ENCODE data around the gene SEC61G. TPM values are rescaled to one million over a fixed set of nuclear protein-coding genes. Genes with fewer than 3 reads are reported as not detected.

Gene SEC61G
- total RNA-seq, 2 experiments from 2014 or later, result 88.7 to 146 TPM

DNA sequence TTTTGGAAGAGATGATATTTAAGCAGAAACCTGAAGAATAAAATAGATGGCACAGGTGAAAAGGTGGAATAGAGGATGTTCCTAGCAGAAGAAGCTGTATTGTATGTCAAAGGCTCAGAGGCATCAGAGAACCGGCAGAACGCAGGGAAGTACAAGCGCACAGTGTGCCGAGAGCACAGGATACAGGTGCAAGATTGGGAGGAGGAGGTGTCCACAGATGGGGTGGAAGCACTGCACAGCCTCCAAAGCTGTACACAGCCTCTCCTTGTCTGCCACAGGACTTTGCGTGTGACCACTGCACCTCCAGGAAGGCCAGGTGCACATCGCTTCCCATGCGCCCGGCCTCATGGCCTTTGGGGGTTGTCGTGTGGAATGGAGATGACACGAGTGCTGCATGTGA, 23.3 kb upstream of the SEC61G start:
- Histone ChIP-seq H3K4me3 (ENCODE audit: low read depth, low read length, poor library complexity, severe bottlenecking) (no peak overlapping the region), H3K36me3 (ENCODE audit: insufficient read depth, low read length) (no peaks in the 10 kb centered on the region), H3K27ac (ENCODE audit: low read depth, low read length, poor library complexity, severe bottlenecking) (no peak overlapping the region), H3K79me2 (ENCODE audit: insufficient read depth, low read depth, low read length) (no peaks in the 10 kb centered on the region), H3K4me1 (ENCODE audit: insufficient read depth, low read length, poor library complexity, severe bottlenecking) (no peaks in the 10 kb centered on the region), H3K9me3 (ENCODE audit: low read length) (no peaks in the 10 kb centered on the region), H4K20me1 (ENCODE audit: insufficient read depth, low read length) (no peaks in the 10 kb centered on the region), H2AFZ (ENCODE audit: low read length) (no peak overlapping the region), H3K4me2 (ENCODE audit: low read length) (no peak overlapping the region), H3K9me2 (ENCODE audit: insufficient read depth, low read length) (no peaks in the 10 kb centered on the region)
- BruUV-seq (replicated peaks), result no TSS peak
- DNase-seq (ENCODE audit: low spot score), result no peak
- ChIA-PET CTCF (ENCODE audit: unreplicated experiment) (no interaction called here), POLR2A (no interaction called here)
- intact Hi-C loops (cut with micrococcal nuclease; ENCODE audit: unreplicated experiment), result no loop called here
- TF ChIP-seq EZH2phosphoT487 (IDR thresholded peaks at IDR 0.05; ENCODE audit: borderline replicate concordance, low read depth, low read length), result no peak
- TF ChIP-seq, protein P1, sequence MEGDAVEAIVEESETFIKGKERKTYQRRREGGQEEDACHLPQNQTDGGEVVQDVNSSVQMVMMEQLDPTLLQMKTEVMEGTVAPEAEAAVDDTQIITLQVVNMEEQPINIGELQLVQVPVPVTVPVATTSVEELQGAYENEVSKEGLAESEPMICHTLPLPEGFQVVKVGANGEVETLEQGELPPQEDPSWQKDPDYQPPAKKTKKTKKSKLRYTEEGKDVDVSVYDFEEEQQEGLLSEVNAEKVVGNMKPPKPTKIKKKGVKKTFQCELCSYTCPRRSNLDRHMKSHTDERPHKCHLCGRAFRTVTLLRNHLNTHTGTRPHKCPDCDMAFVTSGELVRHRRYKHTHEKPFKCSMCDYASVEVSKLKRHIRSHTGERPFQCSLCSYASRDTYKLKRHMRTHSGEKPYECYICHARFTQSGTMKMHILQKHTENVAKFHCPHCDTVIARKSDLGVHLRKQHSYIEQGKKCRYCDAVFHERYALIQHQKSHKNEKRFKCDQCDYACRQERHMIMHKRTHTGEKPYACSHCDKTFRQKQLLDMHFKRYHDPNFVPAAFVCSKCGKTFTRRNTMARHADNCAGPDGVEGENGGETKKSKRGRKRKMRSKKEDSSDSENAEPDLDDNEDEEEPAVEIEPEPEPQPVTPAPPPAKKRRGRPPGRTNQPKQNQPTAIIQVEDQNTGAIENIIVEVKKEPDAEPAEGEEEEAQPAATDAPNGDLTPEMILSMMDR (conservative IDR thresholded peaks at IDR 0.05; ENCODE audit: low read length), result no peak

DNA sequence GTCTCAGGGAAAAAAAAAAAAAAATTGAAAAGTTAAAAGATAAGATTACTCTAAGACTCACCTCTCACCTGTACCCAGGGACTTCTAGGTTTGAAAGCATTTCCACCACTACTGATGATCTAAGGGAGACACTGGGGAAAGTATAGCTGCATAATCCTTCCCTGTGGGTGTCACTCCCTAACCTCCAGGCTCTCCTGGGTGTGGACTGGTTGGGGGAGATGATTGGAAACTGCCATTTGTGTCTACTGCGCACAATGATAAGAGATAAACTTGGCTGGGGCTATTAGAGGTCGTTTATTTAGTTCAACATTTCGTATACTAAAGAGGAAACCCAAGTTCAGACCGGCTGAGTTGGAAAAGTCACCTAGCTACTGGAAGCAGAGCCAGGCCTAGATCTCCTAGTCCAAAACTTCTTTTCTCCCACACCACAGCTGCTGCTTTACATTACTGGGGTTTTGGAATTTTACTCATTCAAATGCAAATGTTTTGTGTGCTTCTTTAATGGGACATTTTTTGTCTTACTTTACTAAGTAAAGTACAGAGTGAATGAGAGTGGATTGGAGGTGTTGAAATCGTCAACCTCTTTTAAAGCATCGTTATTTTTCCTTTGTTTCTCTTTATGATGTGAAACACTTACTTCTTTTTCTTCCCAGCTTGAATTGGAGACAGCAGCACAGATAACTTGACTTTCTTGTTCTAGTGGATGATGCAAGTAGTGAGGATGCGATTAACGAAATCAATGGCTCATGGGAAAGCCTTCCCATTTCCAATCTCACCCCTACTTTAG, 22.3 kb upstream of the SEC61G start:
- POLR2A ChIA-PET, result no interaction called here
- CTCF ChIA-PET (ENCODE audit: unreplicated experiment), result no interaction called here
- Histone ChIP-seq H3K27ac (ENCODE audit: low read depth, low read length, poor library complexity, severe bottlenecking) (no peak overlapping the region), H3K9me3 (ENCODE audit: low read length) (no peaks in the 10 kb centered on the region), H4K20me1 (ENCODE audit: insufficient read depth, low read length) (no peaks in the 10 kb centered on the region), H2AFZ (ENCODE audit: low read length) (no peak overlapping the region), H3K9me2 (ENCODE audit: insufficient read depth, low read length) (no peaks in the 10 kb centered on the region), H3K4me2 (ENCODE audit: low read length) (no peak overlapping the region), H3K79me2 (ENCODE audit: insufficient read depth, low read depth, low read length) (no peaks in the 10 kb centered on the region), H3K4me3 (ENCODE audit: low read depth, low read length, poor library complexity, severe bottlenecking) (no peak overlapping the region), H3K36me3 (ENCODE audit: insufficient read depth, low read length) (no peaks in the 10 kb centered on the region), H3K4me1 (ENCODE audit: insufficient read depth, low read length, poor library complexity, severe bottlenecking) (no peaks in the 10 kb centered on the region)
- intact Hi-C loops (cut with micrococcal nuclease; ENCODE audit: unreplicated experiment), result no loop called here
- TF ChIP-seq, protein P1 (conservative IDR thresholded peaks at IDR 0.05; ENCODE audit: low read length), result no peak
- no peak for TF ChIP-seq EZH2phosphoT487 (IDR thresholded peaks at IDR 0.05; ENCODE audit: borderline replicate concordance, low read depth, low read length)
- DNase-seq (ENCODE audit: low spot score), result no peak
- no TSS peak for BruUV-seq (replicated peaks)

DNA sequence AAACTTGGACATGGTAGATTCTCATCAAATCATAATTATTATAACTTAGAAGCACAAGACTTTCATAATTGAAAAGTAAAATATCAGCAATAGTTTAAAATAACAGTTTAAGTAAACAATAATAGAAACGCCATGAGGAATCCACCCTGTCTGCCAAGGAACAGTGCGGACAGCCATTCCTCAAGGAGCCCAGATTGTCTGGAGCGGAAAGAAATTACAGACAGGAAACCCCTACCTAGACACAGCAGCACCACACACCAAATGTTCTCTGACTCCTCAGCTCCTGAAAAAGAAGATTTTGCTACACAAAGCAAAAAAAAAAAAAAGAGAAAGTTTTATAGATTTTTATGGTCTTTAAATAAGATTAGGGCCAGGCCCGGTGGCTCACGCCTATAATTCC, 21.5 kb upstream of the SEC61G start:
- TF ChIP-seq, protein P1 (conservative IDR thresholded peaks at IDR 0.05; ENCODE audit: low read length), result no peak
- no peak for TF ChIP-seq EZH2phosphoT487 (IDR thresholded peaks at IDR 0.05; ENCODE audit: borderline replicate concordance, low read depth, low read length)
- intact Hi-C loops (cut with micrococcal nuclease; ENCODE audit: unreplicated experiment), result no loop called here
- no peak overlapping the region for H3K27ac ChIP-seq (ENCODE audit: low read depth, low read length, poor library complexity, severe bottlenecking)
- no peak overlapping the region for H3K4me2 ChIP-seq (ENCODE audit: low read length)
- no peaks in the 10 kb centered on the region for H3K79me2 ChIP-seq (ENCODE audit: insufficient read depth, low read depth, low read length)
- no peaks in the 10 kb centered on the region for H4K20me1 ChIP-seq (ENCODE audit: insufficient read depth, low read length)
- ChIA-PET CTCF (ENCODE audit: unreplicated experiment) (no interaction called here), POLR2A (interaction anchor here (0.6 kb wide), 1 partner anchor 25 kb away, joined by 9 read pairs; no protein-coding TSS in a partner anchor)
- no TSS peak for BruUV-seq (replicated peaks)
- H3K9me2 ChIP-seq (ENCODE audit: insufficient read depth, low read length), result no peaks in the 10 kb centered on the region
- H3K36me3 ChIP-seq (ENCODE audit: insufficient read depth, low read length), result no peaks in the 10 kb centered on the region
- H2AFZ ChIP-seq (ENCODE audit: low read length), result no peak overlapping the region
- H3K4me1 ChIP-seq (ENCODE audit: insufficient read depth, low read length, poor library complexity, severe bottlenecking), result no peaks in the 10 kb centered on the region
- no peak for DNase-seq (ENCODE audit: low spot score)
- no peak overlapping the region for H3K4me3 ChIP-seq (ENCODE audit: low read depth, low read length, poor library complexity, severe bottlenecking)
- no peaks in the 10 kb centered on the region for H3K9me3 ChIP-seq (ENCODE audit: low read length)
